M059J (cell line): ENCODE data around the gene CACNA1H. TPM values are rescaled to one million over a fixed set of nuclear protein-coding genes. Genes with fewer than 3 reads are reported as not detected.
"Not testable (repeated sequence)": the region's sequence is repeated elsewhere in the genome, so short reads cannot be mapped to it uniquely, and the experiment has no call there.

ENCODE experiments used
- DNase-seq: peaks from one replicate; pipeline ENCODE4 v3.0.0-alpha.2; 2012; ENCODE audit warnings: low read depth
- total RNA-seq: library from RNA; depleted of rRNA; stranded (reverse); fragments of >200 nt; shearing (Covaris generic); gene quantifications from 2 replicates; pipeline ENCODE4 v1.2.3, GENCODE V29; 2014

CACNA1H gene
- total RNA-seq, 1 experiment from 2014 or later: 0.02 TPM

GRCh38 chr16:1192384-1193073, 39.6 kb downstream of the CACNA1H start:
- DNase-seq: peak; percentile 37

GRCh38 chr16:1193143-1193824, 40.4 kb downstream of the CACNA1H start:
- DNase-seq: peak; percentile 38

GRCh38 chr16:1193825-1194581, 41.1 kb downstream of the CACNA1H start:
- no peak for DNase-seq

- DNase-seq: no peak
Observed at GRCh38 chr16:1194665-1195392, 41.9 kb downstream of the CACNA1H start.

- no peak for DNase-seq
Observed at GRCh38 chr16:1195393-1195666, 42.4 kb downstream of the CACNA1H start.

- DNase-seq: no peak
Observed at GRCh38 chr16:1196494-1196893, 43.6 kb downstream of the CACNA1H start.

GRCh38 chr16:1197237-1197866, 44.4 kb downstream of the CACNA1H start:
- no peak for DNase-seq

GRCh38 chr16:1198194-1198593, 45.3 kb downstream of the CACNA1H start:
- no peak for DNase-seq

GRCh38 chr16:1198671-1199346, 45.9 kb downstream of the CACNA1H start:
- DNase-seq: not testable (repeated sequence)

GRCh38 chr16:1199347-1200013, 46.6 kb downstream of the CACNA1H start:
- DNase-seq: no peak

GRCh38 chr16:1200014-1200627, 47.2 kb downstream of the CACNA1H start:
- no peak for DNase-seq

- DNase-seq: no peak
Observed at GRCh38 chr16:1201444-1201843, 48.5 kb downstream of the CACNA1H start.

- DNase-seq: no peak
Observed at GRCh38 chr16:1202274-1202673, 49.4 kb downstream of the CACNA1H start.

- no peak for DNase-seq
Observed at GRCh38 chr16:1204933-1205332, 52.0 kb downstream of the CACNA1H start.

- no peak for DNase-seq
Observed at GRCh38 chr16:1206326-1206725, 53.4 kb downstream of the CACNA1H start.

GRCh38 chr16:1206786-1207185, 53.9 kb downstream of the CACNA1H start:
- DNase-seq: no peak

GRCh38 chr16:1208239-1208830, 55.4 kb downstream of the CACNA1H start:
- DNase-seq: no peak

- DNase-seq: no peak
Observed at GRCh38 chr16:1209081-1209480, 56.2 kb downstream of the CACNA1H start.

GRCh38 chr16:1210461-1210860, 57.6 kb downstream of the CACNA1H start:
- DNase-seq: no peak
